OCI-LY3 (cell line): ENCODE data around the gene LENEP.

Source experiments
- EZH2phosphoT487 ChIP-seq: fragments of 200-600 bp; shearing (Covaris generic); IDR thresholded peaks from 2 replicates; pipeline ENCODE4 v1.6.1; 2018; ENCODE audit warnings: antibody characterized with exemption, mixed run types, low read depth
- TF ChIP-seq, protein P1 (sequence below): fragments of 200-600, 300-600 bp; sonication (generic); IDR thresholded peaks from 2 replicates; pipeline ENCODE4 v1.5.1; 2014; ENCODE audit warnings: antibody characterized with exemption, low read length, low read depth

DNA sequence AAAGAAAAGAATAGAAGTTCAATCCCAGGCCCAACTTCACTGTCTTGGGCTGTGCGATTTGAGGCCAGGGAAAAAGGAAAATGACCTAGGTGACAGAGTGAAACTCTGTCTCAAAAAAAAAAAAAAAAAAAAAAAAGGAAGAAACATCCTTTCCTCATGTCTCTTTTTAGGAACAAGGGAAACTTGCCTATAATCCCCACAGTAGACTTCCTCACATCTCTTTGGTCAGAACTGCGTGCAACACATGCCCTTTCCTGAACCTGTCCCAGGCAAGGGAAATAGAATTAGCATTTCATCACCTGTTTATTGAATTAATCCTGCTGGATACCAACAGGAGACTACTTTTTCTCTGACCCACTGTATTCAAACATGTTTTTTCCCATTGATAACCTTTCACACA lies 42.5 kb downstream of the LENEP start:
- TF ChIP-seq, protein P1, sequence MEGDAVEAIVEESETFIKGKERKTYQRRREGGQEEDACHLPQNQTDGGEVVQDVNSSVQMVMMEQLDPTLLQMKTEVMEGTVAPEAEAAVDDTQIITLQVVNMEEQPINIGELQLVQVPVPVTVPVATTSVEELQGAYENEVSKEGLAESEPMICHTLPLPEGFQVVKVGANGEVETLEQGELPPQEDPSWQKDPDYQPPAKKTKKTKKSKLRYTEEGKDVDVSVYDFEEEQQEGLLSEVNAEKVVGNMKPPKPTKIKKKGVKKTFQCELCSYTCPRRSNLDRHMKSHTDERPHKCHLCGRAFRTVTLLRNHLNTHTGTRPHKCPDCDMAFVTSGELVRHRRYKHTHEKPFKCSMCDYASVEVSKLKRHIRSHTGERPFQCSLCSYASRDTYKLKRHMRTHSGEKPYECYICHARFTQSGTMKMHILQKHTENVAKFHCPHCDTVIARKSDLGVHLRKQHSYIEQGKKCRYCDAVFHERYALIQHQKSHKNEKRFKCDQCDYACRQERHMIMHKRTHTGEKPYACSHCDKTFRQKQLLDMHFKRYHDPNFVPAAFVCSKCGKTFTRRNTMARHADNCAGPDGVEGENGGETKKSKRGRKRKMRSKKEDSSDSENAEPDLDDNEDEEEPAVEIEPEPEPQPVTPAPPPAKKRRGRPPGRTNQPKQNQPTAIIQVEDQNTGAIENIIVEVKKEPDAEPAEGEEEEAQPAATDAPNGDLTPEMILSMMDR: no peak
- TF ChIP-seq EZH2phosphoT487: no peak
